Fibroblast of the aortic adventitia (primary cell): ENCODE data around the gene CYB5R4. TPM values are rescaled to one million over a fixed set of nuclear protein-coding genes. Genes with fewer than 3 reads are reported as not detected.
A peak's percentile ranks its signal among the peaks of the same experiment; 100 is the strongest.

ENCODE experiments used
- DNase-seq: peaks from one replicate; pipeline ENCODE4 v3.0.0-alpha.2; 2010; ENCODE audit warnings: low read depth
- H3K4me3 ChIP-seq: 2 replicates; pipeline ENCODE4 v1.5.1; 2011; ENCODE audit warnings: low read depth, mild to moderate bottlenecking, control low read depth, low read length, moderate library complexity
- CTCF ChIP-seq: IDR thresholded peaks from 2 replicates; pipeline ENCODE4 v1.5.1; 2011; ENCODE audit warnings: mild to moderate bottlenecking, low read length, control low read depth, inconsistent platforms; ENCODE audit not compliant: insufficient read depth
- total RNA-seq: library from RNA; depleted of rRNA; stranded (reverse); fragments of >200 nt; gene quantifications from 2 replicates; pipeline ENCODE4 v1.2.3, GENCODE V29; 2012; ENCODE audit warnings: low replicate concordance

CYB5R4 gene
- total RNA-seq, 1 donor, result 7.2 TPM

- TF ChIP-seq CTCF, result no peak
Measured at GRCh38 chr6:83862776-83863471, 3.4 kb downstream of the CYB5R4 start.

GRCh38 chr6:83867043-83867442 is 7.6 kb downstream of the CYB5R4 start:
- DNase-seq, result no peak
- no peak for TF ChIP-seq CTCF

More at GRCh38 chr6:83862776-83863471, 3.4 kb downstream of the CYB5R4 start:
- no peak overlapping the region for H3K4me3 ChIP-seq
- peak; percentile 7 for DNase-seq

GRCh38 chr6:83867527-83868161 is 8.2 kb downstream of the CYB5R4 start:
- no peak overlapping the region for H3K4me3 ChIP-seq
- peak; percentile 94 for DNase-seq
- no peak for TF ChIP-seq CTCF

More at GRCh38 chr6:83867043-83867442, 7.6 kb downstream of the CYB5R4 start:
- no peak overlapping the region for H3K4me3 ChIP-seq

GRCh38 chr6:83868639-83869038 is 9.2 kb downstream of the CYB5R4 start:
- no peak for TF ChIP-seq CTCF
- peak; percentile 69 for DNase-seq
- no peak overlapping the region for H3K4me3 ChIP-seq

GRCh38 chr6:83870649-83871048 is 11.2 kb downstream of the CYB5R4 start:
- no peak for DNase-seq
- no peak overlapping the region for H3K4me3 ChIP-seq
- TF ChIP-seq CTCF, result no peak

- no peak overlapping the region for H3K4me3 ChIP-seq
- peak; percentile 15 for DNase-seq
- no peak for TF ChIP-seq CTCF
Measured at GRCh38 chr6:83872386-83873118, 13.1 kb downstream of the CYB5R4 start.
